Smooth muscle cell of the brain vasculature (primary cell): Measurements from ENCODE around the gene IFT80.
A peak's percentile ranks its signal among the peaks of the same experiment; 100 is the strongest.

ENCODE experiments used
- DNase-seq: peaks from one replicate; pipeline ENCODE4 v3.0.0-alpha.2; 2012; ENCODE audit warnings: low read depth, low spot score

Gene IFT80

DNA sequence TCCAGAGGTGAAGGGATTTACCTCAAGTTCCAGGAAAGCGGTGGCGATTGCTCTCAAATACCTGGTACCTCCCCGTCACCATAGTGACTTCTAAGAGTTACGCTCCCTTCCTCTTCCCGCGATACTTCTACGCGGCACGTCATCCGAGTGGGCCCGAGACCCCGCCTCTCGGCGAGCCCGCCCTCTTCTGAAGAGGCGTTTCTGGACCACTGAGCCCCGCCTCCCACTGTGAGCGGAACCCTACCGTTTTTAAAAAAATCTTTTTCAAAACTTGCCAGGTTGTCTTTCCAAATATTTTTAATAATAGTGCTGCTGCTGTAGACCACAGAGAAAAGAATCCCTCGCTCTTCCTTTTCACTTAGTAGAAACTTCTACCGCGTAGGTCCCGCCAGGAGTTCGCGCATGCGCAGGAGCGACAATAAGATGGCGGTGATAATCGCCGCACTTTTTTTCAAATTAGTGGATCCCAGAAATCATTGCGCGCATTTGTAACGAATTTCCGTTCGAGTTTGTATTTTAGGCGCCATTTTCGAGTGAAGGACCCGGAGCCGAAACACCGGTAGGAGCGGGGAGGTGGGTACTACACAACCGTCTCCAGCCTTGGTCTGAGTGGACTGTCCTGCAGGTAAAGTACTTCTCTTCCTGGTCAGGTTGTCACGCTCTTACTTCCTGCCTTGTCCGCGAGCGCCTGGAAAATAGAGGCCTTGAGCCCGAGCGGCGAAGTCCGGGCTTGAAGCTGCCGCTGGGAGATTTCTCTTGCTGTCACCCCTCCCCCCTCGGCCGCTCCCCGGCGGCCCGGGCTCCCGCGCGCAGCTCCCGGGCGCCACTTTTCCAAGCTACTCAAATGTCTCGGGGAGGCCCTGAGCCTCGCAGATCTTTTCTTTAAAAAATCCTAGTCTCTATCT, at the start of gene IFT80, which contains the start of gene SMC4:
Gene IFT80, minus strand, starts transcription at position 101 of the 905 bp plus-strand sequence. CDS start 14,625 bp downstream, outside the sequence.
Gene SMC4, plus strand, starts transcription at position 526 of the 905 bp plus-strand sequence. CDS start 1,177 bp downstream, outside the sequence.
- DNase-seq: peak; percentile 92

GRCh38 chr3:160447544-160447943, 48.5 kb upstream of the IFT80 start:
- no peak for DNase-seq

- no peak for DNase-seq
These were observed 47.6 kb upstream of the IFT80 start for GRCh38 chr3:160446522-160447056.

- DNase-seq: no peak
These were observed 46.8 kb upstream of the IFT80 start for GRCh38 chr3:160445854-160446253.

GRCh38 chr3:160444411-160444810, 45.4 kb upstream of the IFT80 start:
- no peak for DNase-seq

- no peak for DNase-seq
These were observed 41.7 kb upstream of the IFT80 start for GRCh38 chr3:160440687-160441086.

GRCh38 chr3:160437083-160437455, 38.0 kb upstream of the IFT80 start:
- no peak for DNase-seq

GRCh38 chr3:160435747-160436146, 36.7 kb upstream of the IFT80 start:
- no peak for DNase-seq

- no peak for DNase-seq
These were observed 36.1 kb upstream of the IFT80 start for GRCh38 chr3:160435095-160435494.

DNA sequence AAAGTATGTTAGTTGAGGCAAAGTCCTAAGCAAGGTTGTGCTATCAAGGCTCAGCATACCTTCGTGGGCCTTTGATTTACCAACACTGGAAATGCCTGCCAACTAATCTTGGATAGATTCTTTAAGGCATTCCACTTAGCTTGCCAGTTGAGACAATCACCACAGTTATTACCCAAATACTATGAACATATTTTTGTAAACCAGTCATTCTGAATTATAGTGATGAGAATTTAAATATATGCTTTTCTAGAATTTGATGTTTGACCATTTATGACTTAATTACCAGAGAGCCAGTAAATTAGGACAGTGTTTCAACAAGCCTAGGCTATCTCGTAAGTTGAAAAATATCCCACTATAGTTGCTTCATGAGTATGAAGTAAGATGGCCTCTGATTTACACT, 35.0 kb upstream of the IFT80 start:
- DNase-seq: no peak

DNA sequence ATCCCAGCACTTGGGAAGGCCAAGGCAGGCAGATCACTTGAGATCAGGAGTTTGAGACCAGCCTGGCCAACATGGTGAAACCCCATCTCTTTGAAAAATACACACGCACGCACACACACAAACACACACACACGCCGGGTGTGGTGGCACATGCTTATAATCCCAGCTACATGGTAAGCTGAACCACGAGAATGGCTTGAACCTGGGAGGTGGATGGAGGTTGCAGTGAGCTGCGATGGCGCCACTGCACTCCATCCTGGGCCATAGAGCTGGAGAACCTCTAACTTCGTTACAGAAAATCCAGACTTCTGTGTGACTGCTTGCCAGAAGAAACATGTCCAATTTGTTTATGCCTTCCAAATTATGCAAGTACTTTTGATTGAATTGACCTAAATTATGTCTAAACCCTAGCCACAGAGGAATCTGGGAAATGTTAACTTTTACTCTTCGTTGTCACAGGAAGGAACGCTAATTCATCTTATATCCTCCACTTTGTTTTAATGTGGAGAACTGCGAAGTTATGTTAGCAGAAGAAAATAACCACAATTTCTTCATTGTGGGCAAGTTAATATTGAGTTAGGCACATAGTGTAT, 28.9 kb upstream of the IFT80 start:
- DNase-seq: no peak

GRCh38 chr3:160417311-160417710, 18.3 kb upstream of the IFT80 start:
- DNase-seq: no peak

- peak; percentile 66 for DNase-seq
These were observed 14.7 kb upstream of the IFT80 start for GRCh38 chr3:160413613-160414248.

- no peak for DNase-seq
These were observed 13.5 kb upstream of the IFT80 start for GRCh38 chr3:160412477-160412876.

GRCh38 chr3:160409812-160410610, 11.0 kb upstream of the IFT80 start:
- no peak for DNase-seq

DNA sequence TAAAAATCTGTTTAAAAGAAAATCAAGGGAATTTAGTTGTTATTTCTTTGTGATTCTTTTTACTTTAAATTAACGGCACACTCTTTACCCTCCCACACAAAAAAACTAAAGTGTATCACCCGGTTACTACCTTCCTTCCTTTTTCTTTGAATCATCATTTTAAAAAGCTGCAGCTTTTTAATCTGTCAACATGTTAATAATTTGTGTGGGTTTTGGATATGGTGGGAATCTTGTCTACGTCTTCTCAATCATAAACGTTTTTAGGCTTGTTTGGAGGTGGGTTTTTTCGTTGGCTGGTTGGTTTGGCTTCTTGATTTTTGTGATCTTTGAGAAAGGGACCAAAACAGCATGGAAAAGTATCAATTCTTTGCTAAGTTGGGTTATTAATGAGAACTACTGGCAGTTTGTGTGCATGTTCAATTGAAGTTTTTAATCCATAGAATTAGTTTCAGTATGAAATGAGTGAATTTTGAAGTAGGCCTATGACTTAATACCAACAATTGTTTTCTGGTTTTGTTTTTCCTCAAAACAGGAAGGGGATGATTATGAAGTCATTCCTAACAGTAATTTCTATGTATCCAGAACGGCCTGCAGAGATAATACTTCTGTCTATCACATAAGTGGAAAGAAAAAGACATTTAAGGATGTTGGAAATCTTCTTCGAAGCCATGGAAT, 4.9 kb upstream of the IFT80 start:
- DNase-seq: peak; percentile 15

DNA sequence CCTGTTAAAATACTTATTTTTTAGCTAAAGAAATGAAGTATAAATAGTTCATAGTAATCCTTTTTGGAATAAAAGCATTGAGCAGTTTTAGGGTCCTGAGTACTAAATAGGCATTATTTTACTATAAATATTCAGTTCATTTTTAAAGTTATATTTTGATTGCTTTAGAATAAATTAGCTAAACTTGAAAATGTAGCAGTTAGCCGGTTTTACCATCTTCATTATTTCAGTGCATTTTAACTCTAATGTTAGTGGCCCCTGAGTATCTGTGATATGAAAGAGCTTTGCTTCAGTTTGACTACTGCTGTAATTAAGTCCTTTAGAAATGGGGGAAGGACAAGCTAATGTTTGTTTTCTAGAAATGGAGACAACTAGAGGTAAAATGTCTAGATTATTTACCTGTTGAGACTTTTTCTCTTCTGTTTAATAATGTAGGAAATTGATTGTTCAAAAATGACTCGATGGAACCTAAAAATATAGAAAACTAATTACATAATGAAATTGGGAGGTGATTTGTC, 4.1 kb upstream of the IFT80 start:
- no peak for DNase-seq

- no peak for DNase-seq
These were observed 3.4 kb upstream of the IFT80 start for GRCh38 chr3:160402221-160403027.

- DNase-seq: peak; percentile 43
These were observed 2.5 kb upstream of the IFT80 start for GRCh38 chr3:160401291-160402095.
